GM12878 (cell line): ENCODE measurements around the gene NAV2. TPM values are rescaled to one million over a fixed set of nuclear protein-coding genes. Genes with fewer than 3 reads are reported as not detected.

Source experiments
- ATAC-seq: fragments of 200-7000 bp; cut with Tn5 transposase; 3 replicates; pipeline ENCODE4 v1.9.1; 2020; ENCODE audit warnings: mild to moderate bottlenecking, moderate library complexity
- BruUV-seq: library from RNA; stranded (reverse); fragments of 400-500 nt; replicated peaks from 2 replicates; lab custom pipeline; 2021; lab: Mats Ljungman, UMichigan
- CTCF ChIA-PET: fragments of 300-600 bp; sonication (Branson Sonifier 250); formaldehyde crosslinking; extraction: SDS; loops from one replicate; lab custom pipeline; 2021; ENCODE audit warnings: inconsistent platforms; lab: Yijun Ruan, JAX
- POLR2A ChIA-PET: fragments of 350-600 bp; formaldehyde crosslinking; extraction: SDS; loops from one replicate; lab custom pipeline; 2021; ENCODE audit warnings: inconsistent platforms; lab: Charles Lee
- RAD21 ChIA-PET: fragments of 300-600 bp; sonication (Branson Sonifier 250); formaldehyde crosslinking; loops from one replicate; lab custom pipeline; 2023; ENCODE audit warnings: antibody characterized with exemption; ENCODE audit not compliant: unreplicated experiment; lab: Charles Lee
- SMC1A ChIA-PET: fragments of 300-600 bp; sonication (Branson Sonifier 250); formaldehyde crosslinking; loops from one replicate; lab custom pipeline; 2023; ENCODE audit not compliant: unreplicated experiment, uncharacterized antibody; lab: Charles Lee
- DNase-seq: peaks from one replicate; pipeline ENCODE4 v3.0.0-alpha.2; 2011; ENCODE audit warnings: low read depth, low spot score
- FAIRE-seq: peaks from 3 replicates; lab custom pipeline; 2011; peaks lifted over from hg19 to GRCh38; lab: Jason Lieb, UNC
- H2AFZ ChIP-seq: 2 replicates; pipeline ENCODE4 v1.6.0; 2011; ENCODE audit warnings: low read depth, low read length, control low read depth; ENCODE audit not compliant: control insufficient read depth
- H3K27ac ChIP-seq: 2 replicates; pipeline ENCODE4 v1.5.1; 2011; ENCODE audit warnings: control low read depth; ENCODE audit not compliant: control insufficient read depth, insufficient read depth
- H3K27me3 ChIP-seq, 2 experiments: replicated peaks in 1 of 2; 2 replicates each; pipeline versions ENCODE4 v1.6.0 to v1.6.1; 2011; ENCODE audit warnings: low read length in 1 of 2; ENCODE audit not compliant: control insufficient read depth in 2 of 2, insufficient read depth in 2 of 2
- H3K36me3 ChIP-seq, 2 experiments: 2 replicates each; pipeline ENCODE4 v1.5.1; 2011; ENCODE audit warnings: low read length in 1 of 2; ENCODE audit not compliant: control insufficient read depth in 2 of 2, insufficient read depth in 2 of 2
- H3K4me1 ChIP-seq: 2 replicates; pipeline ENCODE4 v1.6.1; 2011; ENCODE audit warnings: mild to moderate bottlenecking, low read length, moderate library complexity, mixed read lengths; ENCODE audit not compliant: control insufficient read depth, insufficient read depth
- H3K4me2 ChIP-seq: 2 replicates; pipeline ENCODE4 v1.6.0; 2011; ENCODE audit warnings: control low read depth; ENCODE audit not compliant: control insufficient read depth, insufficient read depth
- H3K4me3 ChIP-seq: fragments of 200-600 bp; sonication (generic); 2 replicates; pipeline ENCODE4 v1.5.1; 2016
- H3K79me2 ChIP-seq: 2 replicates; pipeline ENCODE4 v1.6.0; 2011; ENCODE audit warnings: low read length; ENCODE audit not compliant: control insufficient read depth, insufficient read depth
- H3K9ac ChIP-seq: 2 replicates; pipeline ENCODE4 v1.8.0; 2011; ENCODE audit warnings: low read length, control low read depth, mixed read lengths; ENCODE audit not compliant: control insufficient read depth, insufficient read depth
- H3K9me3 ChIP-seq: replicated peaks from 3 replicates; pipeline ENCODE4 v1.5.1; 2011; ENCODE audit warnings: mild to moderate bottlenecking, low read length; ENCODE audit not compliant: control insufficient read depth, insufficient read depth
- H4K20me1 ChIP-seq: 2 replicates; pipeline ENCODE4 v1.6.0; 2011; ENCODE audit not compliant: control insufficient read depth, insufficient read depth
- BHLHE40 ChIP-seq, 2 experiments: fragments of 450-650 bp in 1 of 2; IDR thresholded peaks; 2 replicates each; pipeline ENCODE4 v1.6.1; 2011 to 2017; ENCODE audit warnings: low read depth in 2 of 2, borderline replicate concordance in 1 of 2, improper control_type of control experiment in 1 of 2, low read length in 1 of 2, mild to moderate bottlenecking in 1 of 2
- CBFB ChIP-seq: IDR thresholded peaks from 2 replicates; pipeline ENCODE4 v1.6.1; 2016; ENCODE audit warnings: antibody characterized with exemption, low read depth
- IRF5 ChIP-seq: fragments of 450-650 bp; IDR thresholded peaks from 2 replicates; pipeline ENCODE4 v1.6.1; 2017; ENCODE audit warnings: borderline replicate concordance
- RB1 ChIP-seq: fragments of 450-650 bp; formaldehyde crosslinking; IDR thresholded peaks from 2 replicates; pipeline ENCODE4 v1.6.1; 2017; ENCODE audit warnings: mild to moderate bottlenecking, borderline replicate concordance
- SMC3 ChIP-seq: IDR thresholded peaks from 2 replicates; pipeline ENCODE4 v1.6.1; 2011; ENCODE audit warnings: low read length, improper control_type of control experiment, borderline replicate concordance
- STAT3 ChIP-seq: IDR thresholded peaks from 2 replicates; pipeline ENCODE4 v1.6.1; 2011; ENCODE audit warnings: low read depth, low read length, improper control_type of control experiment
- YY1 ChIP-seq: IDR thresholded peaks from 2 replicates; pipeline ENCODE4 v1.6.1; 2011; ENCODE audit warnings: low read depth, mild to moderate bottlenecking, low read length
- ZBED1 ChIP-seq: IDR thresholded peaks from 2 replicates; pipeline ENCODE4 v1.6.1; 2016; ENCODE audit warnings: borderline replicate concordance
- ZNF384 ChIP-seq: IDR thresholded peaks from 2 replicates; pipeline ENCODE4 v1.6.1; 2012; ENCODE audit warnings: low read depth, mild to moderate bottlenecking, low read length, improper control_type of control experiment, borderline replicate concordance
- WGBS: methylation state at CpG from one replicate; pipeline ENCODE4 v1.1.6; 2016; ENCODE audit warnings: low lambda C conversion rate; ENCODE audit not compliant: insufficient replicate concordance, insufficient coverage; ENCODE audit errors: missing lambda C conversion rate; 5-methylcytosine and 5-hydroxymethylcytosine counted together
- in situ Hi-C: fragments of 300-500 bp; cut with MboI; formaldehyde crosslinking; loops from 9 replicates; pipeline ENCODE4 v1.14.3; 2018; ENCODE audit warnings: mixed read lengths
- intact Hi-C: fragments of 100-400 bp; cut with micrococcal nuclease; formaldehyde crosslinking; loops from one replicate; pipeline ENCODE4 v1.14.2; 2022; ENCODE audit not compliant: unreplicated experiment
- polyA plus RNA-seq, 11 experiments: library from polyadenylated mRNA; depleted of rRNA in 4 of 11; unstranded in 6 of 11; stranded (reverse) in 5 of 11; fragments of >200 nt; fragmentation: Nextera tagmentation in 4 of 11; fragmentation: Illumina TruSeq in 1 of 11; extraction: Ambion mirVana in 4 of 11; extraction: Trizol in 1 of 11; gene quantifications; 1 replicate in 1 of 11; 2 replicates in 10 of 11; pipeline versions ENCODE4 v1.2.1 to v1.2.3, GENCODE V29; 2011 to 2016; ENCODE audit warnings: inconsistent platforms in 2 of 11, missing spikeins in 2 of 11, low read depth in 1 of 11
- total RNA-seq, 4 experiments: library from RNA; depleted of rRNA in 3 of 4; stranded (reverse); fragments of >200 nt in 3 of 4; fragmentation: Illumina TruSeq in 1 of 4; extraction: Trizol in 1 of 4; gene quantifications; 2 replicates each; pipeline versions ENCODE4 v1.2.1 to v1.2.3, GENCODE V29; 2013 to 2021

Gene NAV2
- total and polyA plus RNA-seq, 10 of the 15 experiments (the other 5 are each of a cell fraction or from before 2014, with no cell fraction given), result 0.35 to 6.1 (median 1.1) TPM

DNA sequence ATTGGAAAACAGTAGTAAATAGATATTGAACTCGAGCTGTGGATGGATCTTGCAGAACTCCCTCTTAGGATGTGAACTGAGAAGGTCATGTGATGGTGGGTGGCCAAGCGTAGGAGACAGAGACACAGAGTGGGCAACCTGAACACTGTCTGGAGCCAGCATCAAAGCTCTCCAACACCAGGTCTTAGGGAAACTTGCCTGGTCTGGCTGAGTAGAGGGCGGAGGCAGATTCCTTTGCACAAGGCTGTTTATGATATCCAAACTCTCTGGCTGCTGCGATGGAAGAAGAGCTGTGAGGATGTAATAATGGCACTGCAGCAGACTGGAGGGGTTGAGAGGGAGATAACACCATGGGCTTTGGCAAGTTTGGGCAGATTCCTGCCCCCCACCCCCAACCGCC is 10.1 kb downstream of the NAV2 start:
- H4K20me1 ChIP-seq, result no peaks in the 10 kb centered on the region; the same call in 1 of the 2 replicates
- no peak overlapping the region for H3K9ac ChIP-seq
- no peak overlapping the region for H3K4me3 ChIP-seq
- no peaks in the 10 kb centered on the region for H3K4me1 ChIP-seq
- BruUV-seq, result no TSS peak
- ATAC-seq (no peak), FAIRE-seq (no peak), DNase-seq (no peak)
- H3K27me3 ChIP-seq, result no peaks in the 10 kb centered on the region; a peak in 1 of 4 replicates
- ChIA-PET SMC1A (interaction anchor here (0.6 kb wide), 1 partner anchor 386 kb away, joined by 5 read pairs; no protein-coding TSS in a partner anchor), RAD21 (no interaction called here), POLR2A (no interaction called here), CTCF (interaction anchor here (1.1 to 1.3 kb wide), 2 partner anchors 13 to 21 kb away, joined by 3 to 4 read pairs; no protein-coding TSS in a partner anchor)
- no peak overlapping the region for H3K4me2 ChIP-seq
- H3K9me3 ChIP-seq, result no peaks in the 10 kb centered on the region
- WGBS, result 20% methylated on average over 5 of the region's 5 CpGs
- no peaks in the 10 kb centered on the region for H3K36me3 ChIP-seq
- TF ChIP-seq ZNF384 (no peak), RB1 (no peak), ZBED1 (no peak), STAT3 (no peak), CBFB (no peak)
- no peaks in the 10 kb centered on the region for H3K79me2 ChIP-seq
- in situ Hi-C loops (no loop called here), intact Hi-C loops (no loop called here)
- H3K27ac ChIP-seq, result no peak overlapping the region
- no peak overlapping the region for H2AFZ ChIP-seq

DNA sequence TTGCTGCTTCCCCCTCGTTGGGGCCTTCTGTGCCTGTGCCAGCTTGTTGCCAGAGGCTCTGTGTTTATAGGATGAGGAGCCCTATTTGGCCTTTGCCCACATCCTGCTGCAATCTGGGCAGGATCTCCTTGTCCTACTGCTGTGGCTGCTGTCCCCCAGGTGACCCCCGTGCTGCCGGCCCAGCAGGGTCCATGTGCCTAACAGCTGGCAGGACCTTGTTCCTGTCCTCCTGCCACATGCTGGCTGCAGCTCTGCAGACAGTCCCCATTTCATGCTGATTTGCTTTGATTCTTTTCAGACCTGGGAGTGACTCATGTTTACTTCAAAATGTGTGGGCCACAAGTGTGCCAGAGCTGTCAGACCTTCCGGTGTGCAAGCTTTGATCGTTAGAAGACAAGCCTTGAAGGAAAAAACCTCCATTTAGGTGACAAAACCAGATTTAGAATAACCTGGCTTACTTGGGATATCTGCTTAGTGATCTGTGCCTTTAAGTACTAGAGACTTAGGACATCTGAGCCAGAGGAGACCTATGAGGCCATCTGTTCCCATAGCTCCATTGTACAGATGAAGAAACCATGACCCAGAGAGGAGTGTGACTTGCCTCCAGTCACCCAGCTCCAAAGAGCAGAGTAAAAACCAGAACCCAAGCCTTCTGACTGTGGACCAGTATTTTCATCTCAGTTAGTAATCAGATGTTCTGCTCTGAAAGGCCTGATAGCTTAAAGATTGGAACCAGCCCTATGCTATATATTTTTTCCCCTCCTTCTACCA is 11.1 kb downstream of the NAV2 start:
- ATAC-seq (peak; percentile 45), FAIRE-seq (no peak), DNase-seq (no peak)
- H3K4me1 ChIP-seq, result no peaks in the 10 kb centered on the region
- POLR2A ChIA-PET, result no interaction called here
- H3K9ac ChIP-seq, result no peak overlapping the region
- CTCF ChIA-PET, result interaction anchor here (0.6 to 1.3 kb wide), 4 partner anchors 12 to 44 kb away, joined by 3 to 4 read pairs (median 3); no protein-coding TSS in a partner anchor
- H4K20me1 ChIP-seq, result no peaks in the 10 kb centered on the region; the same call in 1 of the 2 replicates
- H3K4me3 ChIP-seq, result no peak overlapping the region
- TF ChIP-seq YY1 (no peak), BHLHE40 (IDR thresholded peaks at IDR 0.05; ENCODE audit: borderline replicate concordance in 1 of 2, low read depth in 2 of 2, low read length in 1 of 2) (peak in 1 of 2 experiments; percentile 39; a peak in 1 of 4 replicates), SMC3 (no peak), IRF5 (no peak)
- no peak overlapping the region for H3K4me2 ChIP-seq
- H3K79me2 ChIP-seq, result no peaks in the 10 kb centered on the region
- no peaks in the 10 kb centered on the region for H3K36me3 ChIP-seq
- no peak overlapping the region for H3K27ac ChIP-seq
- intact Hi-C loops, result no loop called here
- in situ Hi-C loops, result no loop called here
- SMC1A ChIA-PET, result no interaction called here
- no peak overlapping the region for H2AFZ ChIP-seq
- no TSS peak for BruUV-seq
- H3K9me3 ChIP-seq, result no peaks in the 10 kb centered on the region
- RAD21 ChIA-PET, result no interaction called here
- 25% methylated on average over 5 of the region's 5 CpGs for WGBS
- H3K27me3 ChIP-seq, result no peaks in the 10 kb centered on the region; a peak in 1 of 4 replicates
